ENCODE measurements around the gene GASK1A.

Gene GASK1A

DNA sequence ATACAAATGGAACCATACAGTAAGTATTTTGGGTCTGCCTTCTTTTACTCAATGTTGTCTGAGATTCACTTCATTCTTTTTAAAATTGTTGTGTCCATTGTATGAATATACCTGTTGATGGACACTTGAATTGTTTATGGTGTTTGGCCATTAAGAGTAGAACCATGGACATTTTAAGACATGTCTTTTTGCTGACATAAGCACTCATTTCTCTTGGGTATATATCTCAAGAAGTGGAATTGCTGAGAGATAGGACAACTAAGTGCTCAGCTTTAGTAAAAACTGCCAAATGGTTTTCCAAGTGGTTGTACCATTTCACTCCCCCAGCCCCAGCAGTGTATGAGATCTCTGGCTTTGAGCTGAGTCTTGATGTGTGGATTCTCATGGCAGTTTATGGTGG lies 98.6 kb downstream of the GASK1A start:
- CTCF ChIA-PET = no interaction called here
- TF ChIP-seq, protein P1, sequence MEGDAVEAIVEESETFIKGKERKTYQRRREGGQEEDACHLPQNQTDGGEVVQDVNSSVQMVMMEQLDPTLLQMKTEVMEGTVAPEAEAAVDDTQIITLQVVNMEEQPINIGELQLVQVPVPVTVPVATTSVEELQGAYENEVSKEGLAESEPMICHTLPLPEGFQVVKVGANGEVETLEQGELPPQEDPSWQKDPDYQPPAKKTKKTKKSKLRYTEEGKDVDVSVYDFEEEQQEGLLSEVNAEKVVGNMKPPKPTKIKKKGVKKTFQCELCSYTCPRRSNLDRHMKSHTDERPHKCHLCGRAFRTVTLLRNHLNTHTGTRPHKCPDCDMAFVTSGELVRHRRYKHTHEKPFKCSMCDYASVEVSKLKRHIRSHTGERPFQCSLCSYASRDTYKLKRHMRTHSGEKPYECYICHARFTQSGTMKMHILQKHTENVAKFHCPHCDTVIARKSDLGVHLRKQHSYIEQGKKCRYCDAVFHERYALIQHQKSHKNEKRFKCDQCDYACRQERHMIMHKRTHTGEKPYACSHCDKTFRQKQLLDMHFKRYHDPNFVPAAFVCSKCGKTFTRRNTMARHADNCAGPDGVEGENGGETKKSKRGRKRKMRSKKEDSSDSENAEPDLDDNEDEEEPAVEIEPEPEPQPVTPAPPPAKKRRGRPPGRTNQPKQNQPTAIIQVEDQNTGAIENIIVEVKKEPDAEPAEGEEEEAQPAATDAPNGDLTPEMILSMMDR (IDR thresholded peaks at IDR 0.05; ENCODE audit: insufficient read depth, low read length, missing control alignments) = no peak
- DNase-seq (ENCODE audit: low read depth, low spot score) = no peak
- POLR2A ChIA-PET = no interaction called here
- no peak overlapping the region for H3K4me3 ChIP-seq (ENCODE audit: low read depth, low read length)

DNA sequence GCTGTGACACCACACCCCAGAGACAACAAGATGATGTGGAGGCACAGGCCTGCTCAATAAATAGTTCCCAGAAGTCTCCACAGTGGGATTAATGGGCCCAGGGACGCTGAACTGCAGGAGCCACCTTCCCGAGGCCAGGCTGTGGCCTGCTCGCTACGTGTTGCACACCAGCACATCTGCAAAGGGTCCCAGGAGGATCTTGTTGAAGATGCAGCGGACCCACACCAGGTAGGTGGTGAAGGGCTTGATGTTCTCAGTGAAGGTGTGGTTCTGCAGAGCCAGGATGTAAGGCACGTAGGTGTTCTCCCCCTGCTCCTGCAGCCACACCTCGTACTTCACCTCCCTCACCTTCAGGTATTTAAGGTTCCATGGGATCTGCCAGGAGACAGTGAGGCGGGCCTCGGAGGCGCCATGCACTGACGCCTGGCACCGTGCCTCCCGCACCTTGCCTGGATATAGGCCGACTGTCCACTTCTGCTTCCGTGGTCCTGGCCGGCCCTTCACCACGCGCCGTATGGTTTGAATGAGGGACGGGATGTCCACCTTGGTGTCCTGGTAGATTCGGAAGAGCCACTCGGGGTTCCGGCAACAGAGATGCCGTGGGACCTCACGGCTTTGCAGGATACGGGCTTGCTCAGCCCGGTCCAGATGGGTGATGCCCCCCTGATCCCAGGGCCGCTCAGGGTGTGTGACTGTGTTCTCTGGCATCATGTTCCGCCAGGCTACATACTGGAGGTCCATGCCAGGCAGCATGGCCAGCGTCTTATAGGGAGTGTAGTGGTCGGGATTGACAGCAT lies 100.6 kb downstream of the GASK1A start:
- CTCF ChIA-PET = no interaction called here
- POLR2A ChIA-PET = no interaction called here

DNA sequence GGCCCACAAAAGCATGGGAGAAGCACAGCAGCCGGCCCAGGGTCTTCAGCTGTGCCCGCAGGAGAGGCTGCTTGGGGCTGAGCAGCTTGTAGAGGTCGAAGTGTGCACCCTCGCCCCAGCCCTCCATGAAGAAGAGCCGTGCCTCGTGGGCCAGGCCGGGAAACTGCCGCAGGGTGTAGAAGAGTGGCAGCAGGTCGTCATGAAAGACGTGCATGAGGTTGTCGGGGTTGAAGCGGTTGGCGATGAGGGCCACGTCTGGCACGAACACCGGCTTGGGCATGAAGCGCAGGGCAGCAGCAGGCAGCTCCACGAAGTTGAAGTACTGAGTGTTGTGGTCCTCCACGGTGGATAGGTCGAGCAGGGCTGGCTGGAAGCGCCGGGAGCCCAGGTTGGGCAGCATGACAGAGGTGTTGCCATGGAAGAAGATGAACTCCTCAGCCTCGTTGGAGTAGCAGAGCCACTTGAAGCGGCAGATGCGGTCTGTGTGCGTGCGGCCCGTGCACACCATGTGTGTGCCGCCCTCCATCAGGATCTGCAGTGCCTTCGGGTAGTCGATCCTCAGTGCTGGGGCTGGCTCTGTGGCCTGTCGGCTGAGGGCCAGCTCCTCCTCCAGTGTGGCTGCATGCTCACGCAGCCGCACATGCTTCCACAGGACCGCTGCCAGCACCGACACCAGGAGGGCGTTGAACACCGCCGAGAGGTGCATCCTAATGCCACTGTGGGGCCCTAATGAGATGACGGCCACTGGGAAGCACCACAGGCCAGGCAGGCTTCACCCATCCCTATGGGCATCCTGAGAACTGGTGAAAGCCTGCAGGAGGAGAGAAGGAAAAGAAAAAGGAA lies 101.8 kb downstream of the GASK1A start:
- ChIA-PET CTCF (no interaction called here), POLR2A (no interaction called here)
- no peak for DNase-seq (ENCODE audit: low read depth, low spot score)
- TF ChIP-seq, protein P1 (IDR thresholded peaks at IDR 0.05; ENCODE audit: insufficient read depth, low read length, missing control alignments) = no peak
- no peak overlapping the region for H3K4me3 ChIP-seq (ENCODE audit: low read depth, low read length)

More for the DNA sequence above, 100.6 kb downstream of the GASK1A start:
- DNase-seq (ENCODE audit: low read depth, low spot score) = no peak
- TF ChIP-seq, protein P1 (IDR thresholded peaks at IDR 0.05; ENCODE audit: insufficient read depth, low read length, missing control alignments) = no peak
- H3K4me3 ChIP-seq (ENCODE audit: low read depth, low read length) = no peak overlapping the region

DNA sequence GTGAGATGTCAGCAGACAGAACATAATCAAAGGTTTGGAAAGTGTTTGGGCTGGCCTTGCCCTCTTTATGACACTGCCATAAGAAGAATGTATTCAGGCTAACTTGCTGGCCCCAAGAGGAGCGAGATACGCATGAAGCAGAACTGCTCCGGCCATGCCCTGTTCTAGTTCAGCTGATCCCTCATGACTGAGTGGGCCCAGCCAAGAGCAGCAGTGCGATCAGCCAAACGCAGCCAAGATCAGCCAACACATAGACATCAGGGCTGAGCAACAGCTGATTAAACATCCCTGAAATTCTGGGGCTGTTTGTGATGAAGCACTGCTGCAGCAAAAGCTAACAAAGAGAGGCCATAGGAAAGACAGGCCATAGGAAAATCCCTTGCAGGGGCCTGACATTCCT lies 102.7 kb downstream of the GASK1A start:
- no peak for DNase-seq (ENCODE audit: low read depth, low spot score)
- ChIA-PET CTCF (no interaction called here), POLR2A (no interaction called here)
- H3K4me3 ChIP-seq (ENCODE audit: low read depth, low read length) = no peak overlapping the region
- TF ChIP-seq, protein P1 (IDR thresholded peaks at IDR 0.05; ENCODE audit: insufficient read depth, low read length, missing control alignments) = no peak

DNA sequence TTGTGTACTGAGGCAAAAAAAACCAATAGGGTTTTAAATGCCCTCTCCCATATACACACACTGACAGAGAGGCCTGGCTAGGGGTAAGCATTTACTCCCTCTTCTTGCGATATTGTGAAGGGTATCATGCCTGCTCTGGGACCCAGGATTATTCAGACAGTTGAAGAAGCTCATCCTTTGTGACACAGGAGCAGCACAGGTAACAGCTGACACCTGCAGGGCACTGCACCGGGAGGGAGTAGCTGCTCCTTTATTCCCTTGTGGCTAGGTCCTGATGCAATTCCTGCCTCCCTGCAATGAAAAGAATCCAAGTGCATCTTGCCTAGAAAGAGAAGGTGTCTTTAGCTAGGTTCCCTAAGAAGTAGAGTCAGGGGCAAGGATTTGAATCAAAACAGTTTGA lies 103.3 kb downstream of the GASK1A start:
- H3K4me3 ChIP-seq (ENCODE audit: low read depth, low read length) = no peak overlapping the region
- TF ChIP-seq, protein P1 (IDR thresholded peaks at IDR 0.05; ENCODE audit: insufficient read depth, low read length, missing control alignments) = no peak
- POLR2A ChIA-PET = no interaction called here
- no peak for DNase-seq (ENCODE audit: low read depth, low spot score)
- CTCF ChIA-PET = no interaction called here

DNA sequence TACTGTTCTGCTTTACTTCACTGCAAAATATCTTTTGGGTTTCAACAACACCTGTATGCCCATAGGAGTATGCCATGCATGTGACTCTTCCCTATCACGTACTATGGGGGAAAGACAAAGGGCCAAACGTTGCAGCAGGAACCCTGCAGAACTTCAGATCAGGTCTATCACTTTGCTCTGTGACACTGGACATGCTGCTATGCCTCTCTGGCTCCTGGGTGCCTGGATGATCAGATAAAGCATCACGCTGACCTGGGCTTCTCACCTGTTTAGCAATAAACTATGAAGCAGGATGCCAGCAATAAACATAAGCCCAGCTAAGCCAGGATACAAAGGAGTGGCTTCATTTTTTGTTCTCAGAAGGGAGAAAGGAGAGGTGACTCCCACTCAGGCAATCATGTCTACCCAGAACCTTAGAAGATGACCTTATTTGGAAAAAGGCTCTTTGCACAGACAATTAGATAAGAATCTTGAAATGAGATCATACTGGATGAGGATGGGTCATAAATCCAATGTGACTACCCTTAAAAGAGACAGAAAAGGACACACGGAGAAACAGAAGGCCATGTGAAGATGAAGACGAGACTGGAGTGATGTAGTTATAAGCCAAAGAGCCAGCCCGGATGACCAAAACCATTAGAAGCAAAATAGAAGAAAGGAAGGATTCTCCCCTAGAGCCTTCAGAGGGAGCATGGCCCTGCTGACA lies 107.5 kb downstream of the GASK1A start:
- DNase-seq (ENCODE audit: low read depth, low spot score) = no peak
- CTCF ChIA-PET = interaction anchor here (1.2 to 2.0 kb wide), 2 partner anchors 15 to 125 kb away, joined by 3 to 7 read pairs; no protein-coding TSS in a partner anchor
- H3K4me3 ChIP-seq (ENCODE audit: low read depth, low read length) = no peak overlapping the region
- POLR2A ChIA-PET = no interaction called here
- TF ChIP-seq, protein P1 (IDR thresholded peaks at IDR 0.05; ENCODE audit: insufficient read depth, low read length, missing control alignments) = no peak
